T47D (cell line): ENCODE data around the gene POLR3G.

Experiments used
- DNase-seq, 2 experiments: peaks; one replicate each; pipeline versions ENCODE4 v3.0.0 to v3.0.0-alpha.2; 2011 to 2012; ENCODE audit warnings: low read depth in 1 of 2, low spot score in 1 of 2
- JUND ChIP-seq: IDR thresholded peaks from 2 replicates; pipeline ENCODE4 v1.6.1; 2012; ENCODE audit warnings: low read depth
- in situ Hi-C: cut with HindIII; loops from 2 replicates; pipeline ENCODE4 v1.10.0; 2016; ENCODE audit warnings: low sequenced_read_pairs, low pct_unique_long_range_greater_than_20kb

Gene POLR3G

GRCh38 chr5:90474235-90475107 lies at the start of gene POLR3G, which contains the start of gene MBLAC2:
TSS of gene POLR3G (plus strand) at chr5:90474864. CDS start at chr5:90485568, 10,704 bp downstream.
TSS of gene MBLAC2 (minus strand) at chr5:90474771. CDS start at chr5:90474292, 479 bp downstream.
- no peak for TF ChIP-seq JUND

GRCh38 chr5:90434116-90434714 lies 40.4 kb upstream of the POLR3G start:
- no peak for TF ChIP-seq JUND
- in situ Hi-C loops, result no loop called here
- DNase-seq, result peak in 1 of 2 experiments; percentile 69

More at GRCh38 chr5:90474235-90475107, at the start of gene POLR3G, which contains the start of gene MBLAC2:
- peak; percentile 82 to 96 for DNase-seq
- in situ Hi-C loops, result no loop called here

- in situ Hi-C loops, result no loop called here
- DNase-seq, result no peak
- no peak for TF ChIP-seq JUND
Measured at GRCh38 chr5:90437663-90438062, 37.0 kb upstream of the POLR3G start.

GRCh38 chr5:90438100-90438499 lies 36.6 kb upstream of the POLR3G start:
- no peak for DNase-seq
- TF ChIP-seq JUND, result no peak
- in situ Hi-C loops, result no loop called here

- in situ Hi-C loops, result no loop called here
- no peak for DNase-seq
- no peak for TF ChIP-seq JUND
Measured at GRCh38 chr5:90440644-90441043, 34.0 kb upstream of the POLR3G start.

- in situ Hi-C loops, result no loop called here
- TF ChIP-seq JUND, result no peak
- no peak for DNase-seq
Measured at GRCh38 chr5:90446961-90447360, 27.7 kb upstream of the POLR3G start.

GRCh38 chr5:90461288-90461687 lies 13.4 kb upstream of the POLR3G start:
- in situ Hi-C loops, result no loop called here
- no peak for DNase-seq
- no peak for TF ChIP-seq JUND

- in situ Hi-C loops, result no loop called here
- no peak for DNase-seq
- no peak for TF ChIP-seq JUND
Measured at GRCh38 chr5:90472783-90473395, 1.8 kb upstream of the POLR3G start.

GRCh38 chr5:90473396-90474234 lies 1.0 kb upstream of the POLR3G start:
- in situ Hi-C loops, result no loop called here
- DNase-seq, result peak; percentile 4 to 40
- TF ChIP-seq JUND, result no peak

- TF ChIP-seq JUND, result no peak
- DNase-seq, result no peak
- in situ Hi-C loops, result no loop called here
Measured at GRCh38 chr5:90475436-90475980, 844 bp downstream of the POLR3G start.

GRCh38 chr5:90476391-90476790 lies 1.7 kb downstream of the POLR3G start:
- DNase-seq, result no peak

GRCh38 chr5:90477073-90477472 lies 2.4 kb downstream of the POLR3G start:
- TF ChIP-seq JUND, result no peak
- no peak for DNase-seq
- in situ Hi-C loops, result no loop called here

More at GRCh38 chr5:90476391-90476790, 1.7 kb downstream of the POLR3G start:
- TF ChIP-seq JUND, result no peak
- in situ Hi-C loops, result no loop called here
